Measurements from ENCODE around the gene FAM3C. TPM values are rescaled to one million over a fixed set of nuclear protein-coding genes. Genes with fewer than 3 reads are reported as not detected.

Gene FAM3C
- total and polyA plus RNA-seq, 2 experiments from 2014 or later = 33.9 to 60.3 TPM

DNA sequence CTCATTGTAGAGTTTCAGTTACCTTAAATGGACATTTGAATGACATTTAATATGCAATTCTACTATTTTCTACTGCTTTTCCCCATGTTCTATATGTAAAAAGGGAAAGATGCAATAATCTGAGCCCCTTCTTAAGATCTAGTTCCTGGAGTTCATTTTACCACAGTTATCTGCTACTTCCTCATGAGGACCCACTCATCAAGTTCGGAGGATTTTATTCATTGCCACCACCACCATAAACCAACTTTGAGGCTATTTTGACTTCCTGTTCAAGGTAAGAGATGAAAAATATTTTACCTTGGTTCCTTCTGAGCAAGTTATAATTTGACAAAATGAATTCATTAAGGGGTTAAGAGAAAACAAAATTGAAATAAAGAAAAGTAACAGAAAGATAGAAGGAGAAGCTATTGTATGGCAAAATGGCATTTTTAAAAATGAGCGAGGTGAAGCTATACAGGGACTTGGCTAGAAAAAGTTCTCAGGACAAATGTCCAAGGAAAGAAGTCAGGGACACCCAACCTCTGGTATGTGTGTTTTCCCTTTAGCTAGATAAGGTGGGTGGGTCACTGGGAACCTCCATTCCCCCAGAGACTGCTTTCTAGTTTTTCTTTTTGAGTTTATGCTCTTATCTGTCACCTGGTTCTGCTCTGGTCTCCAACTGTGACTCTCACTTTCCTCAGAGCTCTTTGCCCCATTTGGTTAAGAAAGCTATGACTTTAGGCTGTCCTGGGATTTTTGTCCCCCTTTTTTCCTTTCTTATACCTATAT is 14.9 kb upstream of the FAM3C start:
- Mint-ChIP-seq H3K27ac (no peak overlapping the region), H3K9me3 (no peaks in the 10 kb centered on the region), H3K27me3 (ENCODE audit: insufficient read depth, low read depth, poor library complexity) (no peaks in the 10 kb centered on the region), H3K36me3 (ENCODE audit: low read depth) (no peaks in the 10 kb centered on the region), H3K4me1 (peaks cover 8% of the 10 kb centered on the region; the same call in 2 of the 3 replicates), H3K4me3 (no peak overlapping the region)
- no peaks in the 10 kb centered on the region for H3K27me3 ChIP-seq (ENCODE audit: insufficient read depth)
- no peaks in the 10 kb centered on the region for H4K20me1 ChIP-seq (replicated peaks; ENCODE audit: insufficient read depth)
- no peak overlapping the region for H3K27ac ChIP-seq (ENCODE audit: low read depth)
- peaks cover 5% of the 10 kb centered on the region for H3K4me1 ChIP-seq (ENCODE audit: insufficient read depth)
- peak overlapping the region; percentile 4; the same call in 1 of the 2 replicates for H2AFZ ChIP-seq
- H3K9me2 ChIP-seq (ENCODE audit: insufficient read depth) = no peaks in the 10 kb centered on the region
- H3K4me2 ChIP-seq = no peak overlapping the region
- DNase-seq (ENCODE audit: low spot score) (no peak), ATAC-seq (no peak)
- no peaks in the 10 kb centered on the region for H3K36me3 ChIP-seq (ENCODE audit: insufficient read depth)
- H3K79me2 ChIP-seq (replicated peaks; ENCODE audit: insufficient read depth) = no peaks in the 10 kb centered on the region
- TF ChIP-seq ETS1 (IDR thresholded peaks at IDR 0.05) = no peak
- no peak for TF ChIP-seq EZH2phosphoT487 (IDR thresholded peaks at IDR 0.05; ENCODE audit: unreplicated experiment)
- H3K4me3 ChIP-seq = no peak overlapping the region
- no peaks in the 10 kb centered on the region for H3F3A ChIP-seq (replicated peaks; ENCODE audit: low read depth)

GRCh38 chr7:121406944-121407343 is 10.8 kb upstream of the FAM3C start:
- no peaks in the 10 kb centered on the region for H3K27me3 ChIP-seq (ENCODE audit: insufficient read depth)
- DNase-seq (ENCODE audit: low spot score) (peak; percentile 26), ATAC-seq (no peak)
- H3K4me1 ChIP-seq (ENCODE audit: insufficient read depth) = peaks cover 2% of the 10 kb centered on the region
- no peak overlapping the region for H3K27ac ChIP-seq (ENCODE audit: low read depth)
- no peaks in the 10 kb centered on the region for H3K9me3 Mint-ChIP-seq
- H3K27ac Mint-ChIP-seq = no peak overlapping the region
- no peaks in the 10 kb centered on the region for H3K36me3 ChIP-seq (ENCODE audit: insufficient read depth)
- H3K79me2 ChIP-seq (replicated peaks; ENCODE audit: insufficient read depth) = no peaks in the 10 kb centered on the region
- H3K4me2 ChIP-seq = no peak overlapping the region
- no peaks in the 10 kb centered on the region for H3K9me2 ChIP-seq (ENCODE audit: insufficient read depth)
- peaks cover 1% of the 10 kb centered on the region for H3K27me3 Mint-ChIP-seq (ENCODE audit: insufficient read depth, low read depth, poor library complexity)
- H3F3A ChIP-seq (replicated peaks; ENCODE audit: low read depth) = no peaks in the 10 kb centered on the region
- H3K36me3 Mint-ChIP-seq (ENCODE audit: low read depth) = no peaks in the 10 kb centered on the region
- no peak overlapping the region for H3K4me3 Mint-ChIP-seq
- peak overlapping the region; percentile 81; the same call in 1 of the 2 replicates for H2AFZ ChIP-seq
- no peak for TF ChIP-seq POLR2AphosphoS5 (IDR thresholded peaks at IDR 0.05; ENCODE audit: low read depth)
- no peak for TF ChIP-seq ETS1 (IDR thresholded peaks at IDR 0.05)
- TF ChIP-seq, protein P1, sequence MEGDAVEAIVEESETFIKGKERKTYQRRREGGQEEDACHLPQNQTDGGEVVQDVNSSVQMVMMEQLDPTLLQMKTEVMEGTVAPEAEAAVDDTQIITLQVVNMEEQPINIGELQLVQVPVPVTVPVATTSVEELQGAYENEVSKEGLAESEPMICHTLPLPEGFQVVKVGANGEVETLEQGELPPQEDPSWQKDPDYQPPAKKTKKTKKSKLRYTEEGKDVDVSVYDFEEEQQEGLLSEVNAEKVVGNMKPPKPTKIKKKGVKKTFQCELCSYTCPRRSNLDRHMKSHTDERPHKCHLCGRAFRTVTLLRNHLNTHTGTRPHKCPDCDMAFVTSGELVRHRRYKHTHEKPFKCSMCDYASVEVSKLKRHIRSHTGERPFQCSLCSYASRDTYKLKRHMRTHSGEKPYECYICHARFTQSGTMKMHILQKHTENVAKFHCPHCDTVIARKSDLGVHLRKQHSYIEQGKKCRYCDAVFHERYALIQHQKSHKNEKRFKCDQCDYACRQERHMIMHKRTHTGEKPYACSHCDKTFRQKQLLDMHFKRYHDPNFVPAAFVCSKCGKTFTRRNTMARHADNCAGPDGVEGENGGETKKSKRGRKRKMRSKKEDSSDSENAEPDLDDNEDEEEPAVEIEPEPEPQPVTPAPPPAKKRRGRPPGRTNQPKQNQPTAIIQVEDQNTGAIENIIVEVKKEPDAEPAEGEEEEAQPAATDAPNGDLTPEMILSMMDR (conservative IDR thresholded peaks at IDR 0.05; ENCODE audit: low read depth in 2 of 2) = no peak
- TF ChIP-seq ZNF331 (CRISPR knock-in tag; IDR thresholded peaks at IDR 0.05; ENCODE audit: low read depth) = no peak
- TF ChIP-seq JUNB (IDR thresholded peaks at IDR 0.05; ENCODE audit: unreplicated experiment) = no peak
- TF ChIP-seq CREB1 (CRISPR knock-in tag; IDR thresholded peaks at IDR 0.05; ENCODE audit: low read depth) = no peak
- TF ChIP-seq, protein P2, sequence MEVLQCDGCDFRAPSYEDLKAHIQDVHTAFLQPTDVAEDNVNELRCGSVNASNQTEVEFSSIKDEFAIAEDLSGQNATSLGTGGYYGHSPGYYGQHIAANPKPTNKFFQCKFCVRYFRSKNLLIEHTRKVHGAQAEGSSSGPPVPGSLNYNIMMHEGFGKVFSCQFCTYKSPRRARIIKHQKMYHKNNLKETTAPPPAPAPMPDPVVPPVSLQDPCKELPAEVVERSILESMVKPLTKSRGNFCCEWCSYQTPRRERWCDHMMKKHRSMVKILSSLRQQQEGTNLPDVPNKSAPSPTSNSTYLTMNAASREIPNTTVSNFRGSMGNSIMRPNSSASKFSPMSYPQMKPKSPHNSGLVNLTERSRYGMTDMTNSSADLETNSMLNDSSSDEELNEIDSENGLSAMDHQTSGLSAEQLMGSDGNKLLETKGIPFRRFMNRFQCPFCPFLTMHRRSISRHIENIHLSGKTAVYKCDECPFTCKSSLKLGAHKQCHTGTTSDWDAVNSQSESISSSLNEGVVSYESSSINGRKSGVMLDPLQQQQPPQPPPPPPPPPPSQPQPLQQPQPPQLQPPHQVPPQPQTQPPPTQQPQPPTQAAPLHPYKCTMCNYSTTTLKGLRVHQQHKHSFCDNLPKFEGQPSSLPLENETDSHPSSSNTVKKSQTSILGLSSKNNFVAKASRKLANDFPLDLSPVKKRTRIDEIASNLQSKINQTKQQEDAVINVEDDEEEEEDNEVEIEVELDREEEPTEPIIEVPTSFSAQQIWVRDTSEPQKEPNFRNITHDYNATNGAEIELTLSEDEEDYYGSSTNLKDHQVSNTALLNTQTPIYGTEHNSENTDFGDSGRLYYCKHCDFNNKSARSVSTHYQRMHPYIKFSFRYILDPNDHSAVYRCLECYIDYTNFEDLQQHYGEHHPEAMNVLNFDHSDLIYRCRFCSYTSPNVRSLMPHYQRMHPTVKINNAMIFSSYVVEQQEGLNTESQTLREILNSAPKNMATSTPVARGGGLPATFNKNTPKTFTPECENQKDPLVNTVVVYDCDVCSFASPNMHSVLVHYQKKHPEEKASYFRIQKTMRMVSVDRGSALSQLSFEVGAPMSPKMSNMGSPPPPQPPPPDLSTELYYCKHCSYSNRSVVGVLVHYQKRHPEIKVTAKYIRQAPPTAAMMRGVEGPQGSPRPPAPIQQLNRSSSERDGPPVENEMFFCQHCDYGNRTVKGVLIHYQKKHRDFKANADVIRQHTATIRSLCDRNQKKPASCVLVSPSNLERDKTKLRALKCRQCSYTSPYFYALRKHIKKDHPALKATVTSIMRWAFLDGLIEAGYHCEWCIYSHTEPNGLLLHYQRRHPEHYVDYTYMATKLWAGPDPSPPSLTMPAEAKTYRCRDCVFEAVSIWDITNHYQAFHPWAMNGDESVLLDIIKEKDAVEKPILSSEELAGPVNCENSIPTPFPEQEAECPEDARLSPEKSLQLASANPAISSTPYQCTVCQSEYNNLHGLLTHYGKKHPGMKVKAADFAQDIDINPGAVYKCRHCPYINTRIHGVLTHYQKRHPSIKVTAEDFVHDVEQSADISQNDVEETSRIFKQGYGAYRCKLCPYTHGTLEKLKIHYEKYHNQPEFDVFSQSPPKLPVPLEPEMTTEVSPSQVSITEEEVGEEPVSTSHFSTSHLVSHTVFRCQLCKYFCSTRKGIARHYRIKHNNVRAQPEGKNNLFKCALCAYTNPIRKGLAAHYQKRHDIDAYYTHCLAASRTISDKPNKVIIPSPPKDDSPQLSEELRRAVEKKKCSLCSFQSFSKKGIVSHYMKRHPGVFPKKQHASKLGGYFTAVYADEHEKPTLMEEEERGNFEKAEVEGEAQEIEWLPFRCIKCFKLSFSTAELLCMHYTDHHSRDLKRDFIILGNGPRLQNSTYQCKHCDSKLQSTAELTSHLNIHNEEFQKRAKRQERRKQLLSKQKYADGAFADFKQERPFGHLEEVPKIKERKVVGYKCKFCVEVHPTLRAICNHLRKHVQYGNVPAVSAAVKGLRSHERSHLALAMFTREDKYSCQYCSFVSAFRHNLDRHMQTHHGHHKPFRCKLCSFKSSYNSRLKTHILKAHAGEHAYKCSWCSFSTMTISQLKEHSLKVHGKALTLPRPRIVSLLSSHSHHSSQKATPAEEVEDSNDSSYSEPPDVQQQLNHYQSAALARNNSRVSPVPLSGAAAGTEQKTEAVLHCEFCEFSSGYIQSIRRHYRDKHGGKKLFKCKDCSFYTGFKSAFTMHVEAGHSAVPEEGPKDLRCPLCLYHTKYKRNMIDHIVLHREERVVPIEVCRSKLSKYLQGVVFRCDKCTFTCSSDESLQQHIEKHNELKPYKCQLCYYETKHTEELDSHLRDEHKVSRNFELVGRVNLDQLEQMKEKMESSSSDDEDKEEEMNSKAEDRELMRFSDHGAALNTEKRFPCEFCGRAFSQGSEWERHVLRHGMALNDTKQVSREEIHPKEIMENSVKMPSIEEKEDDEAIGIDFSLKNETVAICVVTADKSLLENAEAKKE (CRISPR knock-in tag; IDR thresholded peaks at IDR 0.05) = no peak
- TF ChIP-seq EZH2 (IDR thresholded peaks at IDR 0.05; ENCODE audit: low read depth, unreplicated experiment) = no peak
- no peak for TF ChIP-seq EZH2phosphoT487 (IDR thresholded peaks at IDR 0.05; ENCODE audit: unreplicated experiment)
- no peak overlapping the region for H3K4me3 ChIP-seq
- no peaks in the 10 kb centered on the region for H4K20me1 ChIP-seq (replicated peaks; ENCODE audit: insufficient read depth)
- peaks cover 6% of the 10 kb centered on the region; the same call in 2 of the 3 replicates for H3K4me1 Mint-ChIP-seq

All from GM23338 (cell line).